Activated CD4-positive, alpha-beta T cell treated with anti-CD3 and anti-CD28 coated beads, Interleukin-2, amount 50 U/mL, for 1 hour (primary cell): ENCODE measurements around the gene MMP17.
A peak's percentile ranks its signal among the peaks of the same experiment; 100 is the strongest.
"Not testable (repeated sequence)": the region's sequence is repeated elsewhere in the genome, so short reads cannot be mapped to it uniquely, and the experiment has no call there.

ENCODE experiments used
- DNase-seq: peaks from one replicate; pipeline ENCODE4 v3.0.0-alpha.2; 2020

The MMP17 gene

GRCh38 chr12:131867471-131867870 lies 39.3 kb downstream of the MMP17 start:
- no peak for DNase-seq

- no peak for DNase-seq
Observed at GRCh38 chr12:131867891-131868675, 39.9 kb downstream of the MMP17 start.

- DNase-seq: no peak
Observed at GRCh38 chr12:131869871-131870418, 41.8 kb downstream of the MMP17 start.

DNA sequence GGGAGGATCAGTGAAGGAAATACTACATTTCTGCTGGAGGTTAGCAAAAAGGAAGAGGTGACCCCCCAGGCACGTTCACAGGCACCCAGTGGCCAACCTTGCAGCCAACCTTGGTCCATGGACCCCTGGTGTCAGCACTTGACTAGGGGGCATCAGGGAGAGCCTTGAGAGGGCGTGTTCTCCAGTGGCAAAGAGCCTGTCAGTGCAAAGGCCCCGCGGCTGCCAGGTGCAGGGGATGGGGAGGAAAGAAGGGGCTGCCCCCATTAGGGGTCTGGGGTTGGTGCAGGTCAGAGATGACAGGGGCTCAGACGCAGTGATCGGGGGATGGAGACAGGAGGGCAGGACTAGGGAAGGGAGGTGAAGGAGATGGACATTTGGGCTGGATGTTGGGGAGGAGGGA lies 43.5 kb downstream of the MMP17 start:
- DNase-seq: no peak

GRCh38 chr12:131872154-131873051 lies 44.2 kb downstream of the MMP17 start:
- no peak for DNase-seq

- DNase-seq: no peak
Observed at GRCh38 chr12:131873293-131873692, 45.1 kb downstream of the MMP17 start.

DNA sequence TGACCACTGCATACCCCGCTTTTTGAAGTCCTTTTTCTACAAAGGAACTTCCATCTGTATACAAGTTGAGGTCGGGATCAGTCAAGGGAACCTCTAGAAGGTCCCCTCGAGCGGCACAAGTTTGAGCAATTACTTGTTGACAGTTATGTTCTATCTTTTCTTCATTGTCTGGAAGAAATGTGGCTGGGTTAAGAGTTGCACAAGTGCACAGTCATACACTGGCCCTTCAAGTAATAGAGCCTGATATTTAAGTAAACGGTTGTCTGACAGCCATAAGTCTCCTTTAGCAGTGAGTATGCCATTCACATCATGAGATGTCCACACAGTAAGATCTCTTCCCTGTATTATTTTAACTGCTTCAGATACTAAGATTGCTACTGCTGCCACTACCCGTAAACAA lies 46.8 kb downstream of the MMP17 start:
- not testable (repeated sequence) for DNase-seq

- not testable (repeated sequence) for DNase-seq
Observed at GRCh38 chr12:131877216-131877615, 49.0 kb downstream of the MMP17 start.

DNA sequence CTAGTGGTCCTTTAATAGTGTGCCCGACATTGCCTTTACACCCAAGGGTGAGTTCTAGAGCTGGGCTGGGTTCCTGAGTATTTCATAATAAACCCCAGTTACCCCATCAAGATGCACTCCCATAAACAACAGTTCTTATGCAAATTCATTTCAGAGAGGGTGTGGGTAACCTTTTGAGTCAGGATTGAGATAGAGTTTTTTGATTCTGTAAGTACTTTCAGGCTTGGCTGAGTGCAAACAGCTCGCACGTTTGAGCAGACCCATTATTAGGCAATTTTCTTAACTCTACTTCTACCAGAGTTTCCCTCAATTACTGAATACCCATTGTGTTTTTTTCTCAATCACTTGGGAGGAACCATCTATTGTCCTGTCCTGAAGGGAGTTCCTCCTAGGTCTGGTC lies 50.2 kb downstream of the MMP17 start:
- DNase-seq: not testable (repeated sequence)

- DNase-seq: no peak
Observed at GRCh38 chr12:131882804-131883520, 54.8 kb downstream of the MMP17 start.

DNA sequence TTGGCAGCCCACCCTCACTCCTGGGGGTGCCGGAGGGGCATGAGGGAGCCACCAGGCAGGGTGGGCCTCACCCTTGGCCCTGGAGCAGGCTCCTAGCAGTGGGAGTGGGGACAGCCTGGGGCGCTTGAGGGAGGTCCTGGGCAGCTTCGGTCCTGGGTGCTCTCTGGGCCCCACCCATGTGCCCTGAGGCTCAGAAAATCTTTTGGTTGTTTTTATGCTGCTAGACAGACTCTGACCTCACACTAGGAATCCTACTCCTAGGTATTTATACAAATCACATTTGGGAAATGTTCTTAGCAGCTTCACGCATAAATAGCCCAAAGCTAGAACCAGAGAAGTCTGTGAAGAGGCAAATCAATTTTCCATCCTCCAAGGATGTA lies 55.3 kb downstream of the MMP17 start:
- no peak for DNase-seq

- not testable (repeated sequence) for DNase-seq
Observed at GRCh38 chr12:131885076-131885475, 56.9 kb downstream of the MMP17 start.

DNA sequence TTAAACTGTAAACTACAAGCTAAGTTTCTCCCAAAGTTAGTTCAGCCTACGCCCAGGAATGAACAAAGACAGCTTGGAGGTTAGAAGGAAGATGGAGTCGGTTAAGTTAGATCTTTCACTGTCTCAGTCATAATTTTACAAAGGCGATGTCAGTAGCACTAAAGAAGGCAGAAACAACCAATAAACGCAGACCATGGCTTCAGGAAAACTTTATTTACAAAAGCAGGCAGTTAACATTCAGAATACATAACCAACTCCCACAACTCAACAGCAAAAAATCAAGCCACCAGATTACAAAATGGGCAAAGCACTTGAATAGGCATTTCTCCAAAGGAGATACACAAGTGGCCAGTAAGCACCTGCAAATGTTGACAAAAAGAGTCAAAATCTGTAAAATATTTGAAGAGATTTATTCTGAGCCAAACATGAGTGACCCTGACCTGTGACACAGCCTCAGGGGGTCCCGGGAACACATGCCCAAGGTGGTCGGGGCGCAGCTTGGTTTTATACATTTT lies 57.4 kb downstream of the MMP17 start:
- no peak for DNase-seq

- DNase-seq: not testable (repeated sequence)
Observed at GRCh38 chr12:131891722-131892121, 63.5 kb downstream of the MMP17 start.

DNA sequence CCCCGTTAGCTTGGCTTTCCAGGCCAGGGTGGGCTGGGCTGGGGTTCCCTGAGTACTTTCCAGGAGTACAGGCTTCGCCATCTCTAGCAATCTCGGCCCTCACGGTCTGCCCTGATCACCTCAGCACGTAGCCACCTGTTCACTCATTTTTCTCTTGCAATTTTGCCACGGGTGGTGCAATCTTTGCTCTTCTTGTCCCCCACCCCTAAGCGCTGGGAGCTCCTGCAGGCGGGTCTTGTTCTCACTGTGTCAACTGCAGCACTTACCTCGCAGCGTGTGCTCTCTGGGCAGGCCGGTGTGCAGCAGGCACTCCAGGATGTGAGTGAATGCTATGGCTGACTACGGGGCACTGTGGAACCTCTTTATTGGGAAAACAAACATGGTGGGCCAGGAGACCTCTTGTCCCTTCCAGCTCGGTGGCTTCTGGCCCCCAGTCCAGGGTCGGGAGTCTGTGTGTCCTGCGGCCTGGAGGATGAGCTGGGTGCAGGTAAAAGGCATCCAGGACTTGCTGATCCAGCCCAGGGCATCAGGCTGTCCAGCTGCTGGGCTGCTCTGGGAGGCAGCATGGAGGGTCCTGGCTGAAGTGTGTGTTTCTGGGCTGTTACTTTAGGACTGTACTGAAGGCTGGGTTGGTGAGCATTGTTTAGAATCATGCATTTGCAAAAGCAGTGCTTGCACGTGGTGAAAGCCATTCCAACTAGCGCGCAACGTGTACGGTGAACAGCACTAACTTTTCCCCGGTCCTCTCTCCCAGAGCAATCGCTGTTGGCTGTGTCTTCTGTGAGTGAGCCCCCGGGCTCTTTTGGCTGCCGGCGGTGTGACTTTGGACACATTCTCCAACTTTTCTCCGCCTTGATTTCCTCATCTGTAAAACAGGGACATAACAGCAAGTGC lies 64.8 kb downstream of the MMP17 start:
- no peak for DNase-seq

- DNase-seq: no peak
Observed at GRCh38 chr12:131893605-131894312, 65.6 kb downstream of the MMP17 start.

DNA sequence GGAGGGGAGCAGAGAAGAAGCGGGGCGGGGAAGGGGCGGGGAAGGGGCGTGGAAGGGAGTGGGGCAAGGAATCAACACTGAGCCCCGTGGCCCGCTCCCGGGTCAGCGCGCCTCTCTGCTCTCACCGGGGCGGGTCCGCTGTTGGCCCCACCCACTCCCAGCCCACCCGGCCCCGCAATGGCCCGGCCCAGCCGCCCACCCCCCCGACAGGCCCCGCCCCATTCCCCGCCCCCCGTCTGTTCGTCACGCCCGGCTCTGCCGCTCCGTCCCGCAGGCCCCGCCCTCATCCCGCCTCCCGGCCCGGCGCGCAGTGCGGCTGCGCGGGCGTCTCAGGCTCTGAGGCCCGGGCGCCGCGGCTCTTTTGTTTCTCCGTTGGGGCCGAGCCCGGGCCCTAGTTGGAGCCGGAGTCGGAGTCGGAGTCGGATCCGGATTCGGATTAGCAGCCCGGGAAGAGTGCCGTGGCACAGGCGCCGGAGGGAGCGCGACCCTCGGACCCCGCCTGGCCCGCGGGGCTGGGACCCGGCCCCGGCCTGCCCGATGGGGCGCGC lies 66.2 kb downstream of the MMP17 start, which contains the start of gene ULK1:
TSS of gene ULK1 (plus strand) at position 310 of the 548 bp plus-strand sequence. CDS start 380 bp downstream, outside the sequence.
- peak; percentile 92 for DNase-seq

- no peak for DNase-seq
Observed at GRCh38 chr12:131894981-131895639, 66.9 kb downstream of the MMP17 start.

DNA sequence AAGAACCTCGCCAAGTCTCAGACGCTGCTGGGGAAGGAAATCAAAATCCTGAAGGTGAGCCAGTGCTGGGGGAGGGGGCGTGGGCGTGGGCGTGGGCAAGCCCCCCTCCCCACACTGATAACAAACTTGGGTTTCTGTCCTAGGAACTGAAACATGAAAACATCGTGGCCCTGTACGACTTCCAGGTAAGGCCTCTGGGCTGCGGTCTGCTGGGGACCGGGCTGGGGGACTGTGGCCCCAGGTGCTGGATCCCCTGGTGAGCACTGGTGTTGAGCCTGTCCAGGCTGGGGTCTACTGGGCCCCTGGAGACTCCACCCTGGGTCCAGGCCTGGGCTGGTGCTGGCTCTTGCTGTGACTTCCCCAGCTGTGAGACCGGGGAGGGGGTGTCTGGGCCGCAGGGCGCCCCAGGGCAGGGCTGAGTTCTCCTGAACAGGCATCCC lies 67.5 kb downstream of the MMP17 start:
- DNase-seq: no peak
